ENCODE data around the gene ANKH. TPM values are rescaled to one million over a fixed set of nuclear protein-coding genes. Genes with fewer than 3 reads are reported as not detected.

ANKH gene
- total RNA-seq, 1 experiment from 2014 or later = 4.7 TPM

DNA sequence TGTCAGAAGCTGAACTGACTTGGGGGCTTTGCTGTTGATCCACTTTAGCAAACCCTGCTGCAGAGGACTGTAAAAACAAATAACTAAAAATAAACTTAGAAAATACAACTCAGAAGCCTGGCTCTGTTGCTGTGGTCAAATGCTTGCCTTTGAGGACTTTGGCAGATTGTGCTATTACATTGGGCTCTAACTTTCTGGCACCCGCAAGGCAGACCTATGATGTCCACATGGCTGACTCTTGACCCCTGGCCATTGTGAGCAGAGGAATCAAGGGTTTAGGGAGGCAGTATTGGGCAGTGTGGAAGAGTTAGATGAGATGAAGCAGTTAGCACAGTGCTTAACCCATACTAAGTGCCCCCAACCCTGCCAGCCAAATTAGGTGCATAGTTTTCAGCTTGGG, 173.1 kb downstream of the ANKH start:
- Mint-ChIP-seq H3K4me1 (ENCODE audit: low read depth, unreplicated experiment) (no peaks in the 10 kb centered on the region), H3K4me3 (ENCODE audit: unreplicated experiment) (no peak overlapping the region), H3K27me3 (ENCODE audit: insufficient read depth, unreplicated experiment) (no peaks in the 10 kb centered on the region), H3K36me3 (ENCODE audit: insufficient read depth, unreplicated experiment) (peaks cover 66% of the 10 kb centered on the region), H3K9me3 (ENCODE audit: unreplicated experiment) (no peaks in the 10 kb centered on the region), H3K27ac (ENCODE audit: unreplicated experiment) (no peak overlapping the region)
- TF ChIP-seq, protein P1, sequence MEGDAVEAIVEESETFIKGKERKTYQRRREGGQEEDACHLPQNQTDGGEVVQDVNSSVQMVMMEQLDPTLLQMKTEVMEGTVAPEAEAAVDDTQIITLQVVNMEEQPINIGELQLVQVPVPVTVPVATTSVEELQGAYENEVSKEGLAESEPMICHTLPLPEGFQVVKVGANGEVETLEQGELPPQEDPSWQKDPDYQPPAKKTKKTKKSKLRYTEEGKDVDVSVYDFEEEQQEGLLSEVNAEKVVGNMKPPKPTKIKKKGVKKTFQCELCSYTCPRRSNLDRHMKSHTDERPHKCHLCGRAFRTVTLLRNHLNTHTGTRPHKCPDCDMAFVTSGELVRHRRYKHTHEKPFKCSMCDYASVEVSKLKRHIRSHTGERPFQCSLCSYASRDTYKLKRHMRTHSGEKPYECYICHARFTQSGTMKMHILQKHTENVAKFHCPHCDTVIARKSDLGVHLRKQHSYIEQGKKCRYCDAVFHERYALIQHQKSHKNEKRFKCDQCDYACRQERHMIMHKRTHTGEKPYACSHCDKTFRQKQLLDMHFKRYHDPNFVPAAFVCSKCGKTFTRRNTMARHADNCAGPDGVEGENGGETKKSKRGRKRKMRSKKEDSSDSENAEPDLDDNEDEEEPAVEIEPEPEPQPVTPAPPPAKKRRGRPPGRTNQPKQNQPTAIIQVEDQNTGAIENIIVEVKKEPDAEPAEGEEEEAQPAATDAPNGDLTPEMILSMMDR (IDR thresholded peaks at IDR 0.05; ENCODE audit: insufficient read depth in 1 of 2, low read depth in 1 of 2, low read length in 1 of 2, severe bottlenecking in 1 of 2, unreplicated experiment in 1 of 2) = no peak
- Histone ChIP-seq H3K4me1 (no peaks in the 10 kb centered on the region), H3K36me3 (ENCODE audit: control insufficient read depth, insufficient read depth, low read length) (no peaks in the 10 kb centered on the region; the same call in 1 of the 2 replicates), H3K4me3 (ENCODE audit: low read depth, low read length) (no peak overlapping the region), H3K9me3 (no peaks in the 10 kb centered on the region), H3K27me3 (replicated peaks; ENCODE audit: control insufficient read depth, insufficient read depth, low read length) (no peaks in the 10 kb centered on the region)
- ChIA-PET CTCF (no interaction called here), POLR2A (no interaction called here)
- BruUV-seq (replicated peaks) = no TSS peak
- no peak for DNase-seq
- intact Hi-C loops (cut with micrococcal nuclease; ENCODE audit: unreplicated experiment) = no loop called here

DNA sequence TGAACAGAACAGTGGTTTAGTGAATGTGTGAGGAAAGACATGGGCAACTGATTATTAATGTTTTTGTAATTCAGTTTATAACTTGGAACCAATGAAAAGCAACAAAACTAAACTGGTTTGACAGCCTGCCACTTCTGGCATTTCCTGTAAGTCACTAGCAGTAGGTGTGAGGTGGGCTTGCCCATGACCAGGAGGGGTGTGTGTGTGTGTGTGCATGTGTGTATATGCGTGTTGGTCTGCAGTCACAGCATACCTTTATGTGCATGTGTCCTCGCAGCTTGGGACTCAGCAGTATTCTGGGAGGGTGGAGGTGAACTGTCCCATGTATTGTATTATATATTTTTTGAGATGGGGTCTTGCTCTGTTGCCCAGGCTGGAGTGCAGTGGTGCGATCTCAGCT, 174.7 kb downstream of the ANKH start:
- Histone ChIP-seq H3K9me3 (no peaks in the 10 kb centered on the region), H3K4me3 (ENCODE audit: low read depth, low read length) (no peak overlapping the region), H3K27me3 (replicated peaks; ENCODE audit: control insufficient read depth, insufficient read depth, low read length) (no peaks in the 10 kb centered on the region), H3K4me1 (no peaks in the 10 kb centered on the region), H3K36me3 (ENCODE audit: control insufficient read depth, insufficient read depth, low read length) (no peaks in the 10 kb centered on the region; the same call in 1 of the 2 replicates)
- no TSS peak for BruUV-seq (replicated peaks)
- Mint-ChIP-seq H3K4me1 (ENCODE audit: low read depth, unreplicated experiment) (no peaks in the 10 kb centered on the region), H3K27ac (ENCODE audit: unreplicated experiment) (no peak overlapping the region), H3K9me3 (ENCODE audit: unreplicated experiment) (no peaks in the 10 kb centered on the region), H3K36me3 (ENCODE audit: insufficient read depth, unreplicated experiment) (peaks cover 61% of the 10 kb centered on the region), H3K27me3 (ENCODE audit: insufficient read depth, unreplicated experiment) (no peaks in the 10 kb centered on the region), H3K4me3 (ENCODE audit: unreplicated experiment) (no peak overlapping the region)
- intact Hi-C loops (cut with micrococcal nuclease; ENCODE audit: unreplicated experiment) = no loop called here
- DNase-seq = no peak
- ChIA-PET POLR2A (no interaction called here), CTCF (no interaction called here)
- TF ChIP-seq, protein P1 (IDR thresholded peaks at IDR 0.05; ENCODE audit: insufficient read depth in 1 of 2, low read depth in 1 of 2, low read length in 1 of 2, severe bottlenecking in 1 of 2, unreplicated experiment in 1 of 2) = no peak

DNA sequence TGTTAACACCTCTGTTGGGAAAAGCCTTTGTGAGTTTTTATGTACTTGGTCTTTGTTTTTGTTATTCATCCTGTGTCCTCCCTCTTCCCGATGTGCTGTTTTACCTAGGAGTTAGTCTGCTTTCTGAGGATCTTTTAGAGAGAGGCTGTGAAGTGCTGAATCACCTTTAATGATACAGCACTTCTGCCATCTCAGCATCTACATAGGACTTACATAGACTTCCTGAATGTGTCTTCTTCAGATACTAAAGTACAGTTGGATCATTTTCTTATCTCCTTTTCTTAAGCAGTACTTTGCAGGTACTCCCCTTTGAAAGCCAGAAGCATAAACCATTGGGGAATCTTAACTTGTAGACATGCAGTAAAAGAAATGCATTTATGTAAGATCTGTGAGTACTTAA, 175.5 kb downstream of the ANKH start:
- ChIA-PET CTCF (no interaction called here), POLR2A (no interaction called here)
- H3K4me1 ChIP-seq = no peaks in the 10 kb centered on the region
- H3K9me3 Mint-ChIP-seq (ENCODE audit: unreplicated experiment) = no peaks in the 10 kb centered on the region
- no TSS peak for BruUV-seq (replicated peaks)
- H3K27me3 Mint-ChIP-seq (ENCODE audit: insufficient read depth, unreplicated experiment) = no peaks in the 10 kb centered on the region
- peaks cover 58% of the 10 kb centered on the region for H3K36me3 Mint-ChIP-seq (ENCODE audit: insufficient read depth, unreplicated experiment)
- TF ChIP-seq, protein P1 (IDR thresholded peaks at IDR 0.05; ENCODE audit: insufficient read depth in 1 of 2, low read depth in 1 of 2, low read length in 1 of 2, severe bottlenecking in 1 of 2, unreplicated experiment in 1 of 2) = no peak
- no peaks in the 10 kb centered on the region for H3K4me1 Mint-ChIP-seq (ENCODE audit: low read depth, unreplicated experiment)
- no peaks in the 10 kb centered on the region for H3K9me3 ChIP-seq
- no peak overlapping the region for H3K27ac Mint-ChIP-seq (ENCODE audit: unreplicated experiment)
- intact Hi-C loops (cut with micrococcal nuclease; ENCODE audit: unreplicated experiment) = no loop called here
- no peak overlapping the region for H3K4me3 Mint-ChIP-seq (ENCODE audit: unreplicated experiment)
- no peaks in the 10 kb centered on the region for H3K27me3 ChIP-seq (replicated peaks; ENCODE audit: control insufficient read depth, insufficient read depth, low read length)
- no peaks in the 10 kb centered on the region; the same call in 1 of the 2 replicates for H3K36me3 ChIP-seq (ENCODE audit: control insufficient read depth, insufficient read depth, low read length)
- DNase-seq = no peak
- H3K4me3 ChIP-seq (ENCODE audit: low read depth, low read length) = no peak overlapping the region

Data from Caco-2 (cell line).